A549 treated with dexamethasone at 1 μM for 4 hours (cell line): ENCODE results near the gene OR8H3. TPM values are rescaled to one million over a fixed set of nuclear protein-coding genes. Genes with fewer than 3 reads are reported as not detected.

Source experiments
- total RNA-seq: library from RNA; stranded (reverse); fragments of 200-300 nt; extraction: Qiagen RNA extraction; gene quantifications from 5 replicates; pipeline ENCODE4 v1.2.3, GENCODE V29; 2022

OR8H3 gene
- total RNA-seq, result not detected in 5 replicates

GRCh38 chr11:56122073-56122472 is at the start of gene OR8H3:
Gene OR8H3, plus strand, starts transcription at chr11:56122373. Its CDS starts 0 bp downstream, at chr11:56122373.

GRCh38 chr11:56093008-56093407 is 29.2 kb upstream of the OR8H3 start, which contains the start of gene OR8I2:
Gene OR8I2, plus strand, starts transcription at chr11:56093308. Its CDS starts 0 bp downstream, at chr11:56093308.

GRCh38 chr11:56103210-56103737 is 18.9 kb upstream of the OR8H3 start, which contains the start of gene OR8H2:
Gene OR8H2, plus strand, starts transcription at chr11:56103687. Its CDS starts 1,356 bp downstream, at chr11:56105043.

GRCh38 chr11:56140151-56140661 is 18.0 kb downstream of the OR8H3 start, which contains the start of gene OR8J3:
Gene OR8J3, minus strand, starts transcription at chr11:56140201. Its CDS starts 2,483 bp downstream, at chr11:56137718.

GRCh38 chr11:56160217-56160616 is 38.0 kb downstream of the OR8H3 start, which contains the start of gene OR8K5:
Gene OR8K5, minus strand, starts transcription at chr11:56160317. Its CDS starts 0 bp downstream, at chr11:56160317.

Other genes with a start within 250 kb of the OR8H3 start
- not detected in 5 replicates for gene TRIM51, start 239.1 kb upstream of the OR8H3 start, total RNA-seq
- not detected in 5 replicates for gene OR5W2, start 207.8 kb upstream of the OR8H3 start, total RNA-seq
- not detected in 5 replicates for gene OR5I1, start 186.0 kb upstream of the OR8H3 start, total RNA-seq
- gene OR10AG1, start 152.4 kb upstream of the OR8H3 start, total RNA-seq, result not detected in 5 replicates
- not detected in 5 replicates for gene OR5F1, start 127.7 kb upstream of the OR8H3 start, total RNA-seq
- not detected in 5 replicates for gene OR5AS1, start 94.7 kb upstream of the OR8H3 start, total RNA-seq
- gene OR8I2, start 29.1 kb upstream of the OR8H3 start, total RNA-seq, result not detected in 5 replicates
- not detected in 5 replicates for gene OR8H2, start 18.7 kb upstream of the OR8H3 start, total RNA-seq
- gene OR8J3, start 17.8 kb downstream of the OR8H3 start, total RNA-seq, result not detected in 5 replicates
- gene OR8K5, start 37.9 kb downstream of the OR8H3 start, total RNA-seq, result not detected in 5 replicates
- not detected in 5 replicates for gene OR5J2, start 54.2 kb downstream of the OR8H3 start, total RNA-seq
- gene OR5T2, start 111.9 kb downstream of the OR8H3 start, total RNA-seq, result not detected in 5 replicates
- not detected in 5 replicates for gene OR5T3, start 129.9 kb downstream of the OR8H3 start, total RNA-seq
- gene OR5T1, start 151.8 kb downstream of the OR8H3 start, total RNA-seq, result not detected in 5 replicates
- not detected in 5 replicates for gene OR8H1, start 169.9 kb downstream of the OR8H3 start, total RNA-seq
- gene OR8K3, start 192.8 kb downstream of the OR8H3 start, total RNA-seq, result not detected in 5 replicates
- not detected in 5 replicates for gene OR8K1, start 223.7 kb downstream of the OR8H3 start, total RNA-seq
- gene OR8J1, start 231.9 kb downstream of the OR8H3 start, total RNA-seq, result not detected in 5 replicates